ENCODE data around the gene GXYLT2.

The GXYLT2 gene

DNA sequence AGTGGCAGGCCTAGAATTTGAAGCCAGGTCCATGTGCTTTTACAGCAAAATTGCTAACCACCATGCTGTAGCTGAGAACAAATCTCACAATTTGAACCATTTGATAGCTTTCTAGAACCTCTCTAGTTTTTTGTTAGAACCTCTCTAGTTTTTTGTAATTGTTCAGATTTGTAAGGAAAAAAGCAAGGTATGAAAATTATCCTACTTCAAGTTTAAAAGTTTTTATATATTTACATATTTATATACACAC is 9.8 kb downstream of the GXYLT2 start:
- H3K27ac ChIP-seq (ENCODE audit: low read length), result no peak overlapping the region
- no peaks in the 10 kb centered on the region for H3K36me3 ChIP-seq (replicated peaks; ENCODE audit: insufficient read depth, low read length)
- DNase-seq, result no peak
- H3K9ac ChIP-seq (ENCODE audit: low read length), result no peak overlapping the region
- no peak overlapping the region for H2AFZ ChIP-seq (ENCODE audit: low read length)
- H3K27me3 ChIP-seq (replicated peaks; ENCODE audit: insufficient read depth, low read length), result no peaks in the 10 kb centered on the region
- no peaks in the 10 kb centered on the region for H3K4me1 ChIP-seq (ENCODE audit: low read length)
- H4K20me1 ChIP-seq (ENCODE audit: insufficient read depth, low read length), result no peaks in the 10 kb centered on the region
- no peak for TF ChIP-seq EZH2 (optimal IDR thresholded peaks at IDR 0.05; ENCODE audit: low read depth, low read length)
- TF ChIP-seq, protein P1, sequence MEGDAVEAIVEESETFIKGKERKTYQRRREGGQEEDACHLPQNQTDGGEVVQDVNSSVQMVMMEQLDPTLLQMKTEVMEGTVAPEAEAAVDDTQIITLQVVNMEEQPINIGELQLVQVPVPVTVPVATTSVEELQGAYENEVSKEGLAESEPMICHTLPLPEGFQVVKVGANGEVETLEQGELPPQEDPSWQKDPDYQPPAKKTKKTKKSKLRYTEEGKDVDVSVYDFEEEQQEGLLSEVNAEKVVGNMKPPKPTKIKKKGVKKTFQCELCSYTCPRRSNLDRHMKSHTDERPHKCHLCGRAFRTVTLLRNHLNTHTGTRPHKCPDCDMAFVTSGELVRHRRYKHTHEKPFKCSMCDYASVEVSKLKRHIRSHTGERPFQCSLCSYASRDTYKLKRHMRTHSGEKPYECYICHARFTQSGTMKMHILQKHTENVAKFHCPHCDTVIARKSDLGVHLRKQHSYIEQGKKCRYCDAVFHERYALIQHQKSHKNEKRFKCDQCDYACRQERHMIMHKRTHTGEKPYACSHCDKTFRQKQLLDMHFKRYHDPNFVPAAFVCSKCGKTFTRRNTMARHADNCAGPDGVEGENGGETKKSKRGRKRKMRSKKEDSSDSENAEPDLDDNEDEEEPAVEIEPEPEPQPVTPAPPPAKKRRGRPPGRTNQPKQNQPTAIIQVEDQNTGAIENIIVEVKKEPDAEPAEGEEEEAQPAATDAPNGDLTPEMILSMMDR (IDR thresholded peaks at IDR 0.05; ENCODE audit: low read length), result no peak
- no peak for TF ChIP-seq EZH2phosphoT487 (IDR thresholded peaks at IDR 0.05; ENCODE audit: low read length)
- no peaks in the 10 kb centered on the region for H3K9me2 ChIP-seq (replicated peaks; ENCODE audit: insufficient read depth, low read length)
- no peak overlapping the region for H3K4me3 ChIP-seq (ENCODE audit: low read length)
- no peaks in the 10 kb centered on the region for H3K9me3 ChIP-seq (replicated peaks; ENCODE audit: insufficient read depth, low read length)
- H3K79me2 ChIP-seq (ENCODE audit: low read length), result no peaks in the 10 kb centered on the region
- no peak overlapping the region for H3K4me2 ChIP-seq (ENCODE audit: low read depth, low read length)
- H3F3A ChIP-seq (ENCODE audit: insufficient read depth, low read length), result no peaks in the 10 kb centered on the region

DNA sequence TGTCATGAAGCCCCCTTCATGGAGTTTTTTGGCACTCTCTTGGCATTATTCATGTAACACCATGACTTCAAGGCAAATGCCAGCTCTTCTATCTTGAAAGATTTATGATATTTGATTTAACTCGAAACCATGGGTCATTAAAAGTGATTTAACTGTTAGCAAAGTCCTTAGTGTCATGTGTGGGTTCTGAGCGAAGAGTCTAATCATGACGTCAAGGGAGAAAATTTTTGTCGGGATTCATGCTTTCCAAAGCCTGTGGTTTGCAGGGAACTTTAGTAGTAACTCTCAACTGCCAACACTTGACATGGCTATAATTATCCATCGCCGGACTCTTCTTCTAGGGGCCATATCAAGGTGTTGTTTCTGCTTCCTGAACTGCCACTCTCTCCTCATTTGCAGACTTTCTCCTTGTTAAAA is 11.5 kb downstream of the GXYLT2 start:
- H3K27ac ChIP-seq (ENCODE audit: low read length), result no peak overlapping the region
- no peaks in the 10 kb centered on the region for H3K79me2 ChIP-seq (ENCODE audit: low read length)
- H3F3A ChIP-seq (ENCODE audit: insufficient read depth, low read length), result no peaks in the 10 kb centered on the region
- no peaks in the 10 kb centered on the region for H3K9me2 ChIP-seq (replicated peaks; ENCODE audit: insufficient read depth, low read length)
- DNase-seq, result no peak
- no peak overlapping the region for H3K4me3 ChIP-seq (ENCODE audit: low read length)
- H4K20me1 ChIP-seq (ENCODE audit: insufficient read depth, low read length), result no peaks in the 10 kb centered on the region
- H3K27me3 ChIP-seq (replicated peaks; ENCODE audit: insufficient read depth, low read length), result no peaks in the 10 kb centered on the region
- no peaks in the 10 kb centered on the region for H3K36me3 ChIP-seq (replicated peaks; ENCODE audit: insufficient read depth, low read length)
- no peaks in the 10 kb centered on the region for H3K4me1 ChIP-seq (ENCODE audit: low read length)
- TF ChIP-seq EZH2phosphoT487 (IDR thresholded peaks at IDR 0.05; ENCODE audit: low read length), result no peak
- TF ChIP-seq, protein P1 (IDR thresholded peaks at IDR 0.05; ENCODE audit: low read length), result no peak
- TF ChIP-seq EZH2 (optimal IDR thresholded peaks at IDR 0.05; ENCODE audit: low read depth, low read length), result no peak
- no peak overlapping the region for H3K9ac ChIP-seq (ENCODE audit: low read length)
- no peak overlapping the region for H3K4me2 ChIP-seq (ENCODE audit: low read depth, low read length)
- no peaks in the 10 kb centered on the region for H3K9me3 ChIP-seq (replicated peaks; ENCODE audit: insufficient read depth, low read length)
- no peak overlapping the region for H2AFZ ChIP-seq (ENCODE audit: low read length)

DNA sequence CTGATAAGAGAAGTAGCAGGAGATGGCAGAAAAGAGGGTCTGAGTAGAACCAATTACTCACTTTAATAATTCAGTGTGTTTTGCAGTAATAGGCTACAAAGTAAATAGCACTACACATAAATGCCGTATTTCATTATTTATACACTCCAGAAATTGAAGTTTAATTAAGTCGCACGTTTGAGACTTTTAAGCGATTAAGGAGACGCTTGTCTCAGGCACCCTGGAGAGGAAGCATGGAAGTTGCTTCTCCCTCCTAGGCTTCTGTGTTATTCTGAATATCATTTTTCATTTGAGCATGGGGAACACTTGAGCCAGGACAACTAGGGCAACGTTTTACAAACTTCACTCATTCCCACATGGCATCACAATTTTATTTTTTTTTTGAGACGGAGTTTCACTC is 12.2 kb downstream of the GXYLT2 start:
- no peak overlapping the region for H3K27ac ChIP-seq (ENCODE audit: low read length)
- H3K4me1 ChIP-seq (ENCODE audit: low read length), result no peaks in the 10 kb centered on the region
- no peak for DNase-seq
- no peaks in the 10 kb centered on the region for H3F3A ChIP-seq (ENCODE audit: insufficient read depth, low read length)
- no peaks in the 10 kb centered on the region for H3K79me2 ChIP-seq (ENCODE audit: low read length)
- no peak overlapping the region for H3K4me3 ChIP-seq (ENCODE audit: low read length)
- no peaks in the 10 kb centered on the region for H3K27me3 ChIP-seq (replicated peaks; ENCODE audit: insufficient read depth, low read length)
- H3K9me3 ChIP-seq (replicated peaks; ENCODE audit: insufficient read depth, low read length), result no peaks in the 10 kb centered on the region
- no peak overlapping the region for H2AFZ ChIP-seq (ENCODE audit: low read length)
- no peak overlapping the region for H3K9ac ChIP-seq (ENCODE audit: low read length)
- TF ChIP-seq EZH2phosphoT487 (IDR thresholded peaks at IDR 0.05; ENCODE audit: low read length) (no peak), EZH2 (optimal IDR thresholded peaks at IDR 0.05; ENCODE audit: low read depth, low read length) (no peak)
- TF ChIP-seq, protein P1 (IDR thresholded peaks at IDR 0.05; ENCODE audit: low read length), result no peak
- H3K9me2 ChIP-seq (replicated peaks; ENCODE audit: insufficient read depth, low read length), result no peaks in the 10 kb centered on the region
- no peaks in the 10 kb centered on the region for H3K36me3 ChIP-seq (replicated peaks; ENCODE audit: insufficient read depth, low read length)
- no peaks in the 10 kb centered on the region for H4K20me1 ChIP-seq (ENCODE audit: insufficient read depth, low read length)
- H3K4me2 ChIP-seq (ENCODE audit: low read depth, low read length), result no peak overlapping the region

DNA sequence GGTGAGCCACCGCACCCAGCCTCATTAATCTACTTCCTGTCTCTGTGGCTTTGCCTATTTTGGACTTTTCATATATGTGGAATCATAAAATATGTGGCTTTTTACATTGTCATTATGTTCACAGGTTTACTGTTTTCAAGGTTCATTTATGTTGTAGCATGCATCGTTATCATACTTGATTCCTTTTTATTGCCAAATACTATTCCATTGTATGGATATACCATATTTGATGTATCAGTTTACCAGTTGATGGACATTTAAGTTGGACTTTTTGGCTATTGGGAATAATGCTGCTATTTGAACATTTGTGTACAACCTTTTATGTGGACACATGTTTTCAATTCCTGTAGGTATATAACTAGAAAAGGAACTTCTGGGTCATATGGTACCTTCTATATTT is 14.0 kb downstream of the GXYLT2 start:
- Histone ChIP-seq H3K27me3 (replicated peaks; ENCODE audit: insufficient read depth, low read length) (no peaks in the 10 kb centered on the region), H3K4me2 (ENCODE audit: low read depth, low read length) (no peak overlapping the region), H3K36me3 (replicated peaks; ENCODE audit: insufficient read depth, low read length) (no peaks in the 10 kb centered on the region), H3F3A (ENCODE audit: insufficient read depth, low read length) (no peaks in the 10 kb centered on the region), H3K79me2 (ENCODE audit: low read length) (no peaks in the 10 kb centered on the region), H3K9me3 (replicated peaks; ENCODE audit: insufficient read depth, low read length) (no peaks in the 10 kb centered on the region), H2AFZ (ENCODE audit: low read length) (no peak overlapping the region), H3K4me3 (ENCODE audit: low read length) (no peak overlapping the region), H3K4me1 (ENCODE audit: low read length) (no peaks in the 10 kb centered on the region), H3K9me2 (replicated peaks; ENCODE audit: insufficient read depth, low read length) (no peaks in the 10 kb centered on the region), H4K20me1 (ENCODE audit: insufficient read depth, low read length) (no peaks in the 10 kb centered on the region), H3K9ac (ENCODE audit: low read length) (no peak overlapping the region), H3K27ac (ENCODE audit: low read length) (no peak overlapping the region)
- DNase-seq, result no peak
- TF ChIP-seq EZH2 (optimal IDR thresholded peaks at IDR 0.05; ENCODE audit: low read depth, low read length) (no peak), EZH2phosphoT487 (IDR thresholded peaks at IDR 0.05; ENCODE audit: low read length) (no peak)
- TF ChIP-seq, protein P1 (IDR thresholded peaks at IDR 0.05; ENCODE audit: low read length), result no peak
